DND-41 (cell line): ENCODE data around the gene TPK1.

Experiments used
- ATAC-seq: fragments of 200-7000 bp; cut with Tn5 transposase; 3 replicates; pipeline ENCODE4 v1.9.1; 2021; ENCODE audit warnings: low read depth; ENCODE audit not compliant: insufficient read depth
- DNase-seq: peaks from one replicate; pipeline ENCODE4 v3.0.0-alpha.2; 2020
- H2AFZ ChIP-seq: 2 replicates; pipeline ENCODE4 v1.6.0; 2012; ENCODE audit warnings: low read depth, low read length
- H3K27ac ChIP-seq: 2 replicates; pipeline ENCODE4 v1.5.1; 2012; ENCODE audit warnings: low read length, inconsistent platforms
- H3K27me3 ChIP-seq: fragments of 200-600 bp; sonication (generic); 2 replicates; pipeline ENCODE4 v1.6.0; 2012; ENCODE audit warnings: low read length, mild to moderate bottlenecking, inconsistent platforms; ENCODE audit not compliant: insufficient read depth, poor library complexity
- H3K36me3 ChIP-seq: 2 replicates; pipeline ENCODE4 v1.5.1; 2012; ENCODE audit warnings: low read length, inconsistent platforms; ENCODE audit not compliant: insufficient read depth
- H3K4me1 ChIP-seq: 2 replicates; pipeline ENCODE4 v1.5.1; 2012; ENCODE audit warnings: mild to moderate bottlenecking, low read length; ENCODE audit not compliant: insufficient read depth
- H3K4me2 ChIP-seq: 2 replicates; pipeline ENCODE4 v1.6.0; 2012; ENCODE audit warnings: mild to moderate bottlenecking, moderate library complexity, low read length, inconsistent platforms; ENCODE audit not compliant: insufficient read depth
- H3K4me3 ChIP-seq, 2 experiments: fragments of 200-600 bp in 1 of 2; shearing (Covaris generic) in 1 of 2; 2 replicates each; pipeline ENCODE4 v1.5.1; 2012 to 2016; ENCODE audit warnings: inconsistent platforms in 2 of 2, low read length in 2 of 2, mild to moderate bottlenecking in 2 of 2, low read depth in 1 of 2, moderate library complexity in 1 of 2
- H3K79me2 ChIP-seq: 2 replicates; pipeline ENCODE4 v1.6.0; 2012; ENCODE audit warnings: low read length, inconsistent platforms; ENCODE audit not compliant: insufficient read depth
- H3K9ac ChIP-seq: 2 replicates; pipeline ENCODE4 v1.6.0; 2012; ENCODE audit warnings: low read depth, mild to moderate bottlenecking, inconsistent platforms, low read length, moderate library complexity
- H3K9me3 ChIP-seq: 2 replicates; pipeline ENCODE4 v1.5.1; 2012; ENCODE audit warnings: low read length, moderate library complexity, mild to moderate bottlenecking, inconsistent platforms; ENCODE audit not compliant: insufficient read depth, severe bottlenecking
- H4K20me1 ChIP-seq: 2 replicates; pipeline ENCODE4 v1.6.0; 2012; ENCODE audit warnings: low read length; ENCODE audit not compliant: insufficient read depth
- CTCF ChIP-seq: IDR thresholded peaks from 2 replicates; pipeline ENCODE4 v1.5.1; 2012; ENCODE audit warnings: borderline replicate concordance, low read length, moderate library complexity, mild to moderate bottlenecking; ENCODE audit not compliant: poor library complexity, severe bottlenecking; ENCODE audit errors: extremely low read depth
- EZH2 ChIP-seq: IDR thresholded peaks from 3 replicates; pipeline ENCODE4 v1.6.1; 2012; ENCODE audit warnings: borderline replicate concordance, low read depth, mild to moderate bottlenecking, moderate library complexity, low read length, inconsistent platforms; ENCODE audit not compliant: severe bottlenecking

Gene TPK1

DNA sequence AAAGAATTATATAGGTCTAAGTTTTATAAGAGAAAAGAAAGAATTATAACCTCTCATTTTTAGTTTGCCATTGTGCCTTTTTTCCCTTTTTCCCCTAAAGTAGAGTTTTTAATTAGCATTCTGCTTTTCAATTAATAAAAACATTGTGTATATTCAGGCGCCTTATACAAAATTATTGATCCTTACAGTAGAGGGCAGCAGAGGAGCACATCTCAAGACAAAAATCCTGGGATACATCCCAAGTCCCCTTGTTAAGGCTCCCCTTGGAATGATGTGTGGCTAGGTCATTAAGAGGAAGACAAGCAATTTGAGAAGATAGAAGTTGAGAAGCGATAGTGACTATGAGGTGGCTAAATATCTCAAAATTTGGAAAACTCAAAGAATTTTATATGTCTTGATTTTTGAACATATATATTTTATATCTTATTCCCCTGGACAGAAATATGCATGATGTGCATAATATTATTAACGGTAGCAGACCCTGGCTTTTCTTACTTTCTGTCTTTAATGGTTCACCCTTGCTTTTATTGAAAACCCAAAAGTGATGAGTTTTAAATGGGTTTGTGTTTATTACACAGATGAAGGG lies 19.1 kb upstream of the TPK1 start:
- Histone ChIP-seq H2AFZ (no peak overlapping the region), H3K27ac (no peak overlapping the region), H3K79me2 (no peaks in the 10 kb centered on the region), H3K9ac (no peak overlapping the region), H4K20me1 (no peaks in the 10 kb centered on the region), H3K4me1 (no peaks in the 10 kb centered on the region), H3K36me3 (no peaks in the 10 kb centered on the region), H3K4me3 (no peak overlapping the region), H3K4me2 (no peak overlapping the region), H3K9me3 (no peaks in the 10 kb centered on the region), H3K27me3 (no peaks in the 10 kb centered on the region)
- ATAC-seq (no peak), DNase-seq (no peak)
- TF ChIP-seq EZH2 (no peak), CTCF (peak; percentile 50)

DNA sequence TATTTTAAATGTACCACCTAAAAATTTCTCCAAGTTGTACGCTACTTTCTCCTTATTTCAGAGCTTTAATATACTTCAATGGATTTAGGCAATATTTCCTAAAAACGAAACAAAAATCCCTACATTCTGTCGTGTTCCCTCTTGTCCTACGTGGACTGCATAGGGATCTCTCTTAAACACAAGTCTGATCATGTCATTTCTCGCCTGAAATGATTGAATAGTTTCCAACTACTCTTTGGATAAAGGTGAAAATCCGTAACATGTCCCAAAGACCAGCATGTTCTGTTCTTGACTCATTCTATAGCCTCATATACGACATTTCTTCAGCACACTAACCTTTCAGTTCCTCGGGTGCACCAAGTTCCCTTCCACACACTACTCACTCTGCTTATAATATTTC lies 17.7 kb upstream of the TPK1 start:
- TF ChIP-seq CTCF (no peak), EZH2 (no peak)
- H3K36me3 ChIP-seq = no peaks in the 10 kb centered on the region
- H3K9me3 ChIP-seq = no peaks in the 10 kb centered on the region
- H3K79me2 ChIP-seq = no peaks in the 10 kb centered on the region
- no peaks in the 10 kb centered on the region for H3K27me3 ChIP-seq
- H3K4me1 ChIP-seq = no peaks in the 10 kb centered on the region
- no peak overlapping the region for H3K9ac ChIP-seq
- no peak overlapping the region for H2AFZ ChIP-seq
- no peak overlapping the region for H3K27ac ChIP-seq
- no peaks in the 10 kb centered on the region for H4K20me1 ChIP-seq
- ATAC-seq = no peak
- no peak overlapping the region for H3K4me2 ChIP-seq
- H3K4me3 ChIP-seq = no peak overlapping the region
- DNase-seq = no peak

DNA sequence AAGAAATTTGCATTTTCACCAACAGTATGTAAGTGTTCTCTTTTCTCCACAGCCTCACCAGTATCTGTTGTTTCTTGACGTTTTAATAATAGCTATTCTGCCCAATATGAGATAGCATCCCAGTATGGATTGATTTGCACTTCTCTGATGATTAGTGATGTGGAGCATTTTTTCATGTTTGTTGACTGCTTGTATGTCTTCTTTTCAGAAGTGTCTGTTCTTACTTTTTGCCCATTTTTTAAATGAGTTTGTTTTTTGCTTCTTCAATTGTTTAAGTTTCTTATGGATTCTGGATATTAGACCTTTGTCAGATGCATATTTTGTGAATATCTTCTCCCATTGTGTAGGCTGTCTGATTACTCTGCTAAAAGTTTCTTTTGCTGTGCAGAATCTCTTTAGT lies 12.2 kb upstream of the TPK1 start:
- ATAC-seq (no peak), DNase-seq (no peak)
- Histone ChIP-seq H3K4me1 (no peaks in the 10 kb centered on the region), H3K79me2 (no peaks in the 10 kb centered on the region), H3K27ac (no peak overlapping the region), H3K36me3 (no peaks in the 10 kb centered on the region), H3K9ac (no peak overlapping the region), H3K27me3 (no peaks in the 10 kb centered on the region), H3K4me2 (no peak overlapping the region), H3K4me3 (no peak overlapping the region), H3K9me3 (no peaks in the 10 kb centered on the region), H4K20me1 (no peaks in the 10 kb centered on the region), H2AFZ (no peak overlapping the region)
- TF ChIP-seq EZH2 (no peak), CTCF (no peak)

- no peaks in the 10 kb centered on the region for H3K4me1 ChIP-seq
- H3K36me3 ChIP-seq = no peaks in the 10 kb centered on the region
- TF ChIP-seq CTCF = no peak
- TF ChIP-seq EZH2 = no peak
- DNase-seq (no peak), ATAC-seq (no peak)
- no peaks in the 10 kb centered on the region for H3K27me3 ChIP-seq
- no peaks in the 10 kb centered on the region for H3K79me2 ChIP-seq
- no peak overlapping the region for H3K4me3 ChIP-seq
- no peak overlapping the region for H3K27ac ChIP-seq
- no peak overlapping the region for H2AFZ ChIP-seq
- no peaks in the 10 kb centered on the region for H4K20me1 ChIP-seq
- H3K9ac ChIP-seq = no peak overlapping the region
- no peaks in the 10 kb centered on the region for H3K9me3 ChIP-seq
- H3K4me2 ChIP-seq = no peak overlapping the region
Measured at GRCh38 chr7:144842377-144842851, 6.6 kb upstream of the TPK1 start.
